ENCODE results near the gene CENPO.

GRCh38 chr2:24818721-24819167, 25.5 kb downstream of the CENPO start:
- TF ChIP-seq EZH2phosphoT487 (IDR thresholded peaks at IDR 0.05; ENCODE audit: low read depth) = no peak
- TF ChIP-seq, protein P1, sequence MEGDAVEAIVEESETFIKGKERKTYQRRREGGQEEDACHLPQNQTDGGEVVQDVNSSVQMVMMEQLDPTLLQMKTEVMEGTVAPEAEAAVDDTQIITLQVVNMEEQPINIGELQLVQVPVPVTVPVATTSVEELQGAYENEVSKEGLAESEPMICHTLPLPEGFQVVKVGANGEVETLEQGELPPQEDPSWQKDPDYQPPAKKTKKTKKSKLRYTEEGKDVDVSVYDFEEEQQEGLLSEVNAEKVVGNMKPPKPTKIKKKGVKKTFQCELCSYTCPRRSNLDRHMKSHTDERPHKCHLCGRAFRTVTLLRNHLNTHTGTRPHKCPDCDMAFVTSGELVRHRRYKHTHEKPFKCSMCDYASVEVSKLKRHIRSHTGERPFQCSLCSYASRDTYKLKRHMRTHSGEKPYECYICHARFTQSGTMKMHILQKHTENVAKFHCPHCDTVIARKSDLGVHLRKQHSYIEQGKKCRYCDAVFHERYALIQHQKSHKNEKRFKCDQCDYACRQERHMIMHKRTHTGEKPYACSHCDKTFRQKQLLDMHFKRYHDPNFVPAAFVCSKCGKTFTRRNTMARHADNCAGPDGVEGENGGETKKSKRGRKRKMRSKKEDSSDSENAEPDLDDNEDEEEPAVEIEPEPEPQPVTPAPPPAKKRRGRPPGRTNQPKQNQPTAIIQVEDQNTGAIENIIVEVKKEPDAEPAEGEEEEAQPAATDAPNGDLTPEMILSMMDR (IDR thresholded peaks at IDR 0.05; ENCODE audit: low read depth, low read length) = no peak

All from OCI-LY3 (cell line).